Sigmoid colon (tissue), 4 donors: ENCODE data around the gene MESP2.

Experiments
- CTCF ChIP-seq, 4 experiments: fragments of 450-650 bp in 3 of 4; fragments of 200-600 bp in 1 of 4; IDR thresholded peaks; one replicate each; pipeline ENCODE4 v1.5.1; 2016 to 2019; ENCODE audit warnings: antibody characterized with exemption in 4 of 4, mild to moderate bottlenecking in 3 of 4, moderate library complexity in 2 of 4
- EP300 ChIP-seq, 4 donors: sonication (generic); formaldehyde crosslinking; IDR thresholded peaks; one replicate each; pipeline ENCODE4 v1.6.1; 2017; ENCODE audit warnings: antibody characterized with exemption in 4 of 4
- POLR2A ChIP-seq, 2 donors: fragments of 450-650 bp; IDR thresholded peaks; one replicate each; pipeline ENCODE4 v1.6.1; 2016; ENCODE audit warnings: antibody characterized with exemption in 2 of 2, mild to moderate bottlenecking in 2 of 2, moderate library complexity in 2 of 2

GRCh38 chr15:89777782-89778380 is 1.7 kb downstream of the MESP2 start:
- TF ChIP-seq POLR2A (IDR thresholded peaks at IDR 0.05) (no peak), CTCF (IDR thresholded peaks at IDR 0.05) (no peak), EP300 (IDR thresholded peaks at IDR 0.05) (no peak)
